Hepatocyte (in vitro differentiated cells): ENCODE results near the gene DENND5B. TPM values are rescaled to one million over a fixed set of nuclear protein-coding genes. Genes with fewer than 3 reads are reported as not detected.
A peak's percentile ranks its signal among the peaks of the same experiment; 100 is the strongest.

Source experiments
- DNase-seq: peaks from one replicate; pipeline ENCODE4 v3.0.0-alpha.2; 2016; ENCODE audit warnings: low spot score
- H2AFZ ChIP-seq: fragments of 200-600 bp; sonication (generic); 2 replicates; pipeline ENCODE4 v1.6.0; 2016; ENCODE audit warnings: antibody characterized with exemption, mild to moderate bottlenecking
- H3K27ac ChIP-seq: fragments of 200-600 bp; sonication (generic); 2 replicates; pipeline ENCODE4 v1.5.1; 2016; ENCODE audit warnings: mild to moderate bottlenecking
- H3K27me3 ChIP-seq: fragments of 200-600 bp; sonication (generic); 2 replicates; pipeline ENCODE4 v1.6.1; 2016
- H3K36me3 ChIP-seq: fragments of 200-600 bp; sonication (generic); replicated peaks from 2 replicates; pipeline ENCODE4 v1.5.1; 2016; ENCODE audit warnings: low read depth; ENCODE audit not compliant: insufficient read depth
- H3K4me1 ChIP-seq: fragments of 200-600 bp; sonication (generic); 2 replicates; pipeline ENCODE4 v1.5.1; 2016; ENCODE audit warnings: mild to moderate bottlenecking, moderate library complexity; ENCODE audit not compliant: insufficient read depth
- H3K4me2 ChIP-seq: fragments of 200-600 bp; sonication (generic); 2 replicates; pipeline ENCODE4 v1.6.0; 2016
- H3K4me3 ChIP-seq: fragments of 200-600 bp; sonication (generic); 2 replicates; pipeline ENCODE4 v1.5.1; 2016; ENCODE audit warnings: mild to moderate bottlenecking
- H3K79me2 ChIP-seq: fragments of 200-600 bp; sonication (generic); 2 replicates; pipeline ENCODE4 v1.6.0; 2017; ENCODE audit warnings: mild to moderate bottlenecking
- H3K9me2 ChIP-seq: fragments of 200-600 bp; sonication (generic); replicated peaks from 2 replicates; pipeline ENCODE4 v1.6.0; 2017; ENCODE audit warnings: mild to moderate bottlenecking; ENCODE audit not compliant: insufficient read depth
- H3K9me3 ChIP-seq: fragments of 200-600 bp; sonication (generic); 2 replicates; pipeline ENCODE4 v1.5.1; 2016; ENCODE audit warnings: low read depth, mild to moderate bottlenecking
- H4K20me1 ChIP-seq: fragments of 200-600 bp; sonication (generic); 2 replicates; pipeline ENCODE4 v1.6.0; 2016; ENCODE audit warnings: mild to moderate bottlenecking; ENCODE audit not compliant: insufficient read depth, poor library complexity, severe bottlenecking
- EZH2 ChIP-seq: fragments of 200-600 bp; sonication (generic); IDR thresholded peaks from 2 replicates; pipeline ENCODE4 v1.6.1; 2016; ENCODE audit warnings: antibody characterized with exemption, mild to moderate bottlenecking, borderline replicate concordance
- EZH2phosphoT487 ChIP-seq: fragments of 200-600 bp; sonication (generic); IDR thresholded peaks from one replicate; pipeline ENCODE4 v1.6.1; 2018; ENCODE audit warnings: antibody characterized with exemption, mild to moderate bottlenecking, low read depth, moderate library complexity; ENCODE audit not compliant: unreplicated experiment, severe bottlenecking
- WGBS: methylation state at CpG from one replicate; pipeline ENCODE4 v1.1.6; 2016; ENCODE audit warnings: low lambda C conversion rate; ENCODE audit errors: missing lambda C conversion rate; 5-methylcytosine and 5-hydroxymethylcytosine counted together
- polyA plus RNA-seq: library from polyadenylated mRNA; unstranded; fragments of >200 nt; fragmentation: Nextera tagmentation; extraction: Ambion mirVana; gene quantifications from 2 replicates; pipeline ENCODE4 v1.2.1, GENCODE V29; 2016
- total RNA-seq: library from RNA; depleted of rRNA; stranded (reverse); fragments of >200 nt; gene quantifications from 2 replicates; pipeline ENCODE4 v1.2.3, GENCODE V29; 2014
- TF ChIP-seq, protein P1 (sequence below): fragments of 200-600 bp; sonication (generic); IDR thresholded peaks from 2 replicates; pipeline ENCODE4 v1.5.1; 2016; ENCODE audit warnings: antibody characterized with exemption, mild to moderate bottlenecking; ENCODE audit not compliant: poor library complexity

DENND5B gene
- total and polyA plus RNA-seq, 2 experiments from 2014 or later: 10.4 to 24.9 TPM

DNA sequence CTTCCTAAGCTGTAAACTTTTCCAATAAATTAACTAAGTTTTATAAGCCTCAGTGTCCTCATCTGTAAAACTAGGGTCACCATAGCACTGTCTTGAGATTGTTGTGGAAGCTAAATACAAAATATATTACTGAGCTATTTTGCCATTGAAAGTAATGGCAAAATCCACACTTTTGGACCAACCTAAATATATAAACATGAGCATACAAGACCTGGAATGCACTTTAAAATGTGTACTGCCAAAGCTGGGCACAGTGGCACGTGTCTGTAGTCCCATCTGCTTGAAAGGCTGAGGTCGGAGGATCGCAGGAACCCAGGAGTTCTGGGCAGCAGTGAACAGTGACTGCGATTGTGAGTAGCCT is 235.2 kb downstream of the DENND5B start:
- Histone ChIP-seq H3K9me2 (no peaks in the 10 kb centered on the region), H3K4me2 (no peak overlapping the region), H4K20me1 (no peaks in the 10 kb centered on the region), H3K9me3 (no peaks in the 10 kb centered on the region), H3K36me3 (no peaks in the 10 kb centered on the region), H3K4me3 (no peak overlapping the region), H3K79me2 (no peaks in the 10 kb centered on the region), H2AFZ (no peak overlapping the region), H3K27me3 (no peaks in the 10 kb centered on the region), H3K4me1 (peaks cover 5% of the 10 kb centered on the region), H3K27ac (no peak overlapping the region)
- TF ChIP-seq, protein P1, sequence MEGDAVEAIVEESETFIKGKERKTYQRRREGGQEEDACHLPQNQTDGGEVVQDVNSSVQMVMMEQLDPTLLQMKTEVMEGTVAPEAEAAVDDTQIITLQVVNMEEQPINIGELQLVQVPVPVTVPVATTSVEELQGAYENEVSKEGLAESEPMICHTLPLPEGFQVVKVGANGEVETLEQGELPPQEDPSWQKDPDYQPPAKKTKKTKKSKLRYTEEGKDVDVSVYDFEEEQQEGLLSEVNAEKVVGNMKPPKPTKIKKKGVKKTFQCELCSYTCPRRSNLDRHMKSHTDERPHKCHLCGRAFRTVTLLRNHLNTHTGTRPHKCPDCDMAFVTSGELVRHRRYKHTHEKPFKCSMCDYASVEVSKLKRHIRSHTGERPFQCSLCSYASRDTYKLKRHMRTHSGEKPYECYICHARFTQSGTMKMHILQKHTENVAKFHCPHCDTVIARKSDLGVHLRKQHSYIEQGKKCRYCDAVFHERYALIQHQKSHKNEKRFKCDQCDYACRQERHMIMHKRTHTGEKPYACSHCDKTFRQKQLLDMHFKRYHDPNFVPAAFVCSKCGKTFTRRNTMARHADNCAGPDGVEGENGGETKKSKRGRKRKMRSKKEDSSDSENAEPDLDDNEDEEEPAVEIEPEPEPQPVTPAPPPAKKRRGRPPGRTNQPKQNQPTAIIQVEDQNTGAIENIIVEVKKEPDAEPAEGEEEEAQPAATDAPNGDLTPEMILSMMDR: no peak
- TF ChIP-seq EZH2: no peak
- no peak for TF ChIP-seq EZH2phosphoT487
- 76% methylated on average over 4 of the region's 4 CpGs for WGBS
- DNase-seq: no peak

DNA sequence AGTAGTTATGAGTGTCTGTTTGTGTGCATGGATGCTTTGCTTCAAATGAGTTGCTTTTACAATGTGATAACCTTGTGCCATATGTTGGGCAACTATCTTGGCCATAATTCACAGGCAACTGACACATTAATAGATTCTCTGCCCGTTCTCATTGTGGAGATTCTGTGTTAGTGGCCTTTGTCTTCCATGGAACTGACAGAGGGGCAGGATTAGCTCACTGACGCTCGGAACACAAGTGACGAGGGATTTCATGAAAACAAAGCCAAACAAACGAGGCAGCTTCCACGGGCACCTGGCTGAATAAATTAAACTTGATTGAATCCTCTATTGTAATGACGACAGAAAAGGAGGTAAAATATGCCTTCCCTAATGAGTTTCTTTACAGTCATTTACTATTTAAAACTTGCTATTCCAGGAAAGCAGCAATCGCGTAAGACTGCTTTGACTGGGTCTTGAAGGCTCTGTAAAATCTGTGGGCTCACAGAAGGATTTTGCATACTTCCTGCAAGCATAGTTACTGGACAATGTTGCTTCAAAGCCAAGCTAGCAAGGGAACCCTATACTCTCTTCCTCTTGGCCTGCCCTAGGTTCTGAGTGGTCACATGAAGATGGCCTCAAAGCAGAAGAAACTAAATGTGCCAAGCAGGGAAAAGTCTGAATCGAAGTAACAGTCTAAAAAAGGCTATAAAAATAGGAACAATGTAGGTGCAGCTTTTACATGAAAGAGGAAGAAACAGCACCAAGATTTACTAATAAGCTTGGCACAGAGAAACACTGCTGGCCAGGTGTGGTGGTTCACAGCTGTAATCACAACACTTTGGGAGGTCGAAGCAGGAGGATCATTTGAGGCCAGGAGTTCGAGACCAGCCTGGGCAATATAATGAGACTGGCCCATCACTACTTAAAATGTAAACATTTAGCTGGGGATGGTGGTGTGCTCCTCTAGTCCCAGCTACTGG is 236.9 kb downstream of the DENND5B start:
- Histone ChIP-seq H4K20me1 (no peaks in the 10 kb centered on the region), H2AFZ (peak overlapping the region; percentile 14), H3K9me2 (no peaks in the 10 kb centered on the region), H3K9me3 (no peaks in the 10 kb centered on the region), H3K36me3 (no peaks in the 10 kb centered on the region), H3K27me3 (no peaks in the 10 kb centered on the region), H3K4me3 (no peak overlapping the region), H3K27ac (peak overlapping the region; percentile 58), H3K4me1 (peaks cover 5% of the 10 kb centered on the region), H3K79me2 (no peaks in the 10 kb centered on the region), H3K4me2 (peak overlapping the region; percentile 45)
- WGBS: 43% methylated on average over 12 of the region's 12 CpGs
- peak; percentile 22 for DNase-seq
- no peak for TF ChIP-seq EZH2
- TF ChIP-seq, protein P1: no peak
- no peak for TF ChIP-seq EZH2phosphoT487

DNA sequence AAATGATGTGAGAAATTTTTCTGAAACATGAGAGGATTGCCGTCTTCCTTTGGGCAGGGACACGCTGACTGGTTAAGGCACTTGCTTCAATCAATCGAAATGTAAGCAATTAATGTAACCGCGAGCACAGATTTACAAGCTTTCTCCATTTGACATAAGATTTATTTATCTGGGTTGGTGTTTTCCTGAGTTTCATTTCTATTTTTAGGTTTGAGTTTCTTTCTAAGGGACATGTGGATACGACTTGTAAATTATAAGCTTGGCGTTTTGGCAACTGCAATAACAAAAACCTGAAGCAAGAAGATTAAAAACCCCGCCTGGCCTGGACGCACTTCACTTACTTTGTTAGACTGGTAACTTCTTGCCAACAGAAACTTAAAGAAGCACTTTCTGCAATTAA is 244.7 kb downstream of the DENND5B start:
- no peaks in the 10 kb centered on the region for H3K9me3 ChIP-seq
- TF ChIP-seq EZH2phosphoT487 (no peak), EZH2 (no peak)
- TF ChIP-seq, protein P1: no peak
- H3K4me1 ChIP-seq: no peaks in the 10 kb centered on the region
- H3K4me3 ChIP-seq: no peak overlapping the region
- no peak overlapping the region for H2AFZ ChIP-seq
- 55% methylated on average over 9 of the region's 9 CpGs for WGBS
- H4K20me1 ChIP-seq: no peaks in the 10 kb centered on the region
- no peaks in the 10 kb centered on the region for H3K9me2 ChIP-seq
- H3K27me3 ChIP-seq: no peaks in the 10 kb centered on the region
- no peak overlapping the region for H3K4me2 ChIP-seq
- no peaks in the 10 kb centered on the region for H3K36me3 ChIP-seq
- DNase-seq: no peak
- H3K79me2 ChIP-seq: no peaks in the 10 kb centered on the region
- no peak overlapping the region for H3K27ac ChIP-seq
